Jurkat, Clone E6-1 (cell line): ENCODE measurements around the gene RPL36.
A peak's percentile ranks its signal among the peaks of the same experiment; 100 is the strongest.

Experiments used
- DNase-seq: peaks from one replicate; pipeline ENCODE4 v3.0.0-alpha.2; 2011; ENCODE audit warnings: low read depth, low spot score
- H3K4me3 ChIP-seq: 2 replicates; pipeline ENCODE4 v1.5.1; 2011; ENCODE audit warnings: mild to moderate bottlenecking, low read length, control low read depth, moderate library complexity

RPL36 gene

DNA sequence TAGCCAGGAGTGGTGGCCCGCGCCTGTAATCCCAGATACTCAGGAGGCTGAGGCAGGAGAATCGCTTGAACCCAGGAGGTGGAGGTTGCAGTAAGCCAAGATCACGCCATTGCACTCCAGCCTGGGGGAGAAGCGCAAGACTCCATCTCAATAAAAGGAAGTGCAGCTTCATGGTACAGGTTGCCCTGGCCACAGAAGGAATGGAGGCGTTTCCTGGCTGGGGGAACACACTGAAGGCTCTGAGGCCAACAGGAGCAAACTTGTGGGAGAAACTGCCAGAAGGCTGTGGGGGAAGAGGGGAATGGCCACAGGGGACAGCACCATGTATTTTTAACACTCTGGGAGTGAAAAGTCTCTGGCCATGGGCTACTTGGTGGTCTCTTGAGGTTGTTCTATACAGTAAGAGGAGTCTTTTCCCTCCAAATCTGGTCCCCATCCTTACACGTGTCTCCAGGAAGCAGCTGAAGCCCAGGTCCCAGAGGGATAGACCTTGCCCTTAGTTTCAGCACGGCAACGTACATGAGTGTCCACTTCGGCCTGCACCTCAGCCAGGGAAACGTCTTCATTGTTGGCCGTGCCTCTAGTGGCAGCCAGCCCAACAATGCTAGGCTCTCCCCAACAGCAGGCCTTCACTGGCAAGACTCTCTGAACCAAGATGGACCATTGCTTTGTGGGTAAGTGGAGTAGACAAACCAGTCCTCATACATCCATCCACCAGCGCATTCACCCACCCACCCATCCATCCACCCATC is 17.2 kb upstream of the RPL36 start:
- DNase-seq: no peak
- H3K4me3 ChIP-seq: no peak overlapping the region

- DNase-seq: no peak
- H3K4me3 ChIP-seq: no peak overlapping the region
Observed at GRCh38 chr19:5673752-5674151, 16.3 kb upstream of the RPL36 start.

DNA sequence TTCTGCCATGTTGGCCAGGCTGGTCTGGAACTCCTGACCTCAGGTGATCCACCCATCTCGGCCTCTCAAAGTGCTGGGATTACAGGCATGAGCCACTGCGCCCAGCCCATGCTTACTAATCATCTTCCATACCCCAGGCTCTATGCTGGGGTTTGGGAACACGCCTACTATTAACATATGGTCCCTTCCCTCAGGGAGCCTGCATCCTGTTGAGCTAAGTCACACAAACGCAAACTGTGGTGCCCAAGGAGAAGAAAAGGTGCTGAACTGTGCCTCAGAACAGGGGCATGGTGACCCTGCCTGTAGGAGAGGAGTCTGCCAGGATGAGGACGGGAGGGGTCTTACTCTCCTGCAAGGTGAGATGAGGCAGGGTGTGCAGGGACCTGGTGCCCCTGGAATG is 15.4 kb upstream of the RPL36 start:
- DNase-seq: no peak
- H3K4me3 ChIP-seq: no peak overlapping the region

DNA sequence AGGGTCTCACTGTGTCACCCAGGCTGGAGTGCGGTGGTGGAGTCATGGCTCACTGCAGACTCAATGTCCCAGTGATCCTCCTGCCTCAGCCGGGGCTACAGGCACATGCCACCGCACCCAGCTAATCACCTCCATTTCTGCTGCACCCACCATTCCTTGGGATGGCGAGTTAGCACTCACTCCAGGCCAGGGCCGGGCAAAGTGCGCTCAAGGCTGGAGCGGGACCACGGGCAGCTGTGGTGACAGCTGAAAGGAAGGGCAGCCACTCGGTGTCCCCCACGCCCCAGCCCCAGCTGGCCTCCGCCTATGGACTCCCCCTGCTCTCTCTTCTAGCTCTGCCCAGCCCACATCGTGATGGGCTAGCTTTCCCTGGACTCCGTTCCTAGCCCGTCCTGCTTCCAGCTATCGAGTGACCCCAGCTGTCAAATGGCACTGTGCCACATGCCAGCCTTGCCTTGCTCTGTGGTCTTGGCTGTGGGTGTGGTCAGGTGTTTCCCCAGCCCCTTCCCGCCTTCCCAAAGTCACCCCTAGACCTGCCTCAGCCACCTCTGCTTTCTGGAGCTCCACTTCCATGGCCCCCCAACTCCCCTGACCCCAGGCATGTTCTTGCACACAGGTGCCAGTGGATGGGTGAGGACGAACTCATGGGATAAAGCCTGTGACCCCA is 13.9 kb upstream of the RPL36 start:
- no peak overlapping the region for H3K4me3 ChIP-seq

GRCh38 chr19:5676772-5677105 is 13.4 kb upstream of the RPL36 start:
- no peak overlapping the region for H3K4me3 ChIP-seq
- no peak for DNase-seq

More for the DNA sequence above, 13.9 kb upstream of the RPL36 start:
- DNase-seq: no peak

DNA sequence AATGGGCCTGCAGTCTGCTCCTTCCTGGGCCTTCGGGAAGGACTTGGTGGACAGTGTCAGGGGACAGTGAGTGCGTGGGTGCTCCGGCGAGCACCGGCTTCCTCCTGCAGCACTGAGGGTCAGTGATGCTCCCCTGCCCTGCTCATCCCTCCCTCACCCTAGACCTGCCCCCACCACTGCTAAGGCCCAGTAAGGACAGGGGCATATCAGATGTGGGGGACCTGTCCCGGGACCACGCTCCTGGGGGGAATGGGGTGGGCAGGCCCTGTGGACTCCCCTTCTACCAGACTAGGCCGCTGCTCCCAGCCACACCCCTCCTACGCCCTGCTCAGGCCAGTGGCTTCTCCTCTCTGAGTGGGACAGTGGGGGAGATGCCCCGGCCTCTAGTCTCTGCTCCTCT is 13.0 kb upstream of the RPL36 start:
- H3K4me3 ChIP-seq: no peak overlapping the region
- no peak for DNase-seq

GRCh38 chr19:5677580-5677979 is 12.5 kb upstream of the RPL36 start:
- no peak overlapping the region for H3K4me3 ChIP-seq
- no peak for DNase-seq

DNA sequence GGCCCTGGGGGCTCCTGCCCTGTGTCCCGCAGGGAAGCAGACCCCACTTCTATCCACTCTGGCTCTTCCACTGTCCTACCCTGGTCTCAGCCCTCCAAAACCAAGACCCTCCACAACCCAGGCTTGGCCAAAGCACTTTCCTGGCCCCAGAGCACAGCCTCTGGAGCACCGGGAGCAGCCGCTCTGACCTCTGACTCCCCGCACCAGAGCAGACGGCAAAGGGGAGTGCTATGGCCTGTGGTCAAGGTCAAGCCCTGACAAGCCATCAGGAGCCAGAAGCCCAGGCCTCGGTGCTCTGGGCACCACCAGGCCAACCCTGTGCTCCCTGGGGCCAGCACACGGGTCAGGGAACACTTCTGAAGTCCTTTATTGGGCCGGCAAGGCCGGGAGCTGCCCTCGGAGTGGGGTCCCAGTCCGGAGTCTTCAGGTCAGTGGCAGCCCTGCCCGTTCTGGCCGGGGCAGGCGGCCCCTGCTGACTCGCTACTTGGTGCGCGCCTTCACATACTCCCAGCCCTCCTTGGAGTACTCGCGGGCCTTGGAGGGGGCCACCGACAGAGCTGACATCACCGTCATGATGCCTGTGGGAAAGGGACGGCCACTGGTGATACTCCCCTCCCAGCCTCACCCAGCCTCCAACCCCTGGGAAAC is 11.9 kb upstream of the RPL36 start:
- H3K4me3 ChIP-seq: no peak overlapping the region
- DNase-seq: no peak

GRCh38 chr19:5679289-5680083 is 10.6 kb upstream of the RPL36 start:
- no peak for DNase-seq
- H3K4me3 ChIP-seq: peak overlapping the region; percentile 97

DNA sequence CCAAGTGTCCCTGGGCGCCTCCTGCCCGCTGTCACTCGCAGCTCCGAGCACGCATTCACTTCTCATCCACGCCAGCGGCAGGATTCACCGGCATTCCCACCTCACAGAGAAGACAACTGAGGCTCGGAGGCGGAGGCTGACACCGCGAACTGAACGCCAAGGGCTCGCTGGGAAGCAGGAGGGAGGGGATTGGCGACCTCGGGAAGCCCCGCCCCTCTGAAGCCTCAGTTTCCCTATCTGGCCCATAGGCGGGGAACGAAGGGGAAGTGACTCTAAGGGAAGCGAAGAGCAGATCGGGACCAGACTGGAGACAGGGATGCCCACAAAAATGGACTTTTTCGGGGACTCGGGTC is 10.0 kb upstream of the RPL36 start:
- peak overlapping the region; percentile 97 for H3K4me3 ChIP-seq
- no peak for DNase-seq

- H3K4me3 ChIP-seq: peak within 1 kb of the TSS; percentile 97
- peak; percentile 98 for DNase-seq
Observed at GRCh38 chr19:5680437-5681368, 9.4 kb upstream of the RPL36 start, which contains the start of the genes HSD11B1L and MICOS13. Gene HSD11B1L, plus strand, starts transcription at chr19:5681027. Its CDS starts 3,806 bp downstream, at chr19:5684833. Gene MICOS13, minus strand, starts transcription at chr19:5680516. Its CDS starts 30 bp downstream, at chr19:5680486.

GRCh38 chr19:5681391-5682106 is 8.5 kb upstream of the RPL36 start:
- no peak for DNase-seq
- H3K4me3 ChIP-seq: peak overlapping the region; percentile 97

GRCh38 chr19:5682107-5682482 is 8.0 kb upstream of the RPL36 start:
- no peak for DNase-seq
- H3K4me3 ChIP-seq: no peak overlapping the region

GRCh38 chr19:5683177-5683886 is 6.8 kb upstream of the RPL36 start:
- no peak for DNase-seq
- no peak overlapping the region for H3K4me3 ChIP-seq

- no peak for DNase-seq
- no peak overlapping the region for H3K4me3 ChIP-seq
Observed at GRCh38 chr19:5684694-5685430, 5.2 kb upstream of the RPL36 start.

GRCh38 chr19:5686326-5686646 is 3.8 kb upstream of the RPL36 start:
- no peak for DNase-seq
- peak overlapping the region; percentile 54 for H3K4me3 ChIP-seq
